ENCODE data around the gene COL23A1. TPM values are rescaled to one million over a fixed set of nuclear protein-coding genes. Genes with fewer than 3 reads are reported as not detected.
"Not testable (repeated sequence)": the region's sequence is repeated elsewhere in the genome, so short reads cannot be mapped to it uniquely, and the experiment has no call there.

Gene COL23A1
- total RNA-seq, 1 experiment from 2014 or later: not detected

- DNase-seq (ENCODE audit: low read depth, low spot score): no peak
- in situ Hi-C loops (cut with HindIII; ENCODE audit: low pct_unique_long_range_greater_than_20kb, low sequenced_read_pairs): no loop called here
Measured at GRCh38 chr5:178246624-178247279, 343.4 kb downstream of the COL23A1 start.

GRCh38 chr5:178245389-178245788, 344.8 kb downstream of the COL23A1 start:
- no peak for DNase-seq (ENCODE audit: low read depth, low spot score)
- in situ Hi-C loops (cut with HindIII; ENCODE audit: low pct_unique_long_range_greater_than_20kb, low sequenced_read_pairs): no loop called here

GRCh38 chr5:178244576-178244975, 345.6 kb downstream of the COL23A1 start:
- in situ Hi-C loops (cut with HindIII; ENCODE audit: low pct_unique_long_range_greater_than_20kb, low sequenced_read_pairs): no loop called here
- no peak for DNase-seq (ENCODE audit: low read depth, low spot score)

- in situ Hi-C loops (cut with HindIII; ENCODE audit: low pct_unique_long_range_greater_than_20kb, low sequenced_read_pairs): no loop called here
- DNase-seq (ENCODE audit: low read depth, low spot score): no peak
Measured at GRCh38 chr5:178242416-178242815, 347.8 kb downstream of the COL23A1 start.

- in situ Hi-C loops (cut with HindIII; ENCODE audit: low pct_unique_long_range_greater_than_20kb, low sequenced_read_pairs): no loop called here
- no peak for DNase-seq (ENCODE audit: low read depth, low spot score)
Measured at GRCh38 chr5:178241688-178242231, 348.4 kb downstream of the COL23A1 start.

- DNase-seq (ENCODE audit: low read depth, low spot score): no peak
- in situ Hi-C loops (cut with HindIII; ENCODE audit: low pct_unique_long_range_greater_than_20kb, low sequenced_read_pairs): no loop called here
Measured at GRCh38 chr5:178241231-178241663, 348.9 kb downstream of the COL23A1 start.

- no peak for DNase-seq (ENCODE audit: low read depth, low spot score)
- in situ Hi-C loops (cut with HindIII; ENCODE audit: low pct_unique_long_range_greater_than_20kb, low sequenced_read_pairs): no loop called here
Measured at GRCh38 chr5:178240766-178241165, 349.4 kb downstream of the COL23A1 start.

- DNase-seq (ENCODE audit: low read depth, low spot score): no peak
- in situ Hi-C loops (cut with HindIII; ENCODE audit: low pct_unique_long_range_greater_than_20kb, low sequenced_read_pairs): no loop called here
Measured at GRCh38 chr5:178240341-178240741, 349.9 kb downstream of the COL23A1 start.

GRCh38 chr5:178239626-178240301, 350.4 kb downstream of the COL23A1 start:
- in situ Hi-C loops (cut with HindIII; ENCODE audit: low pct_unique_long_range_greater_than_20kb, low sequenced_read_pairs); DNase-seq (ENCODE audit: low read depth, low spot score): not testable (repeated sequence)

- in situ Hi-C loops (cut with HindIII; ENCODE audit: low pct_unique_long_range_greater_than_20kb, low sequenced_read_pairs): no loop called here
- no peak for DNase-seq (ENCODE audit: low read depth, low spot score)
Measured at GRCh38 chr5:178238711-178239592, 351.2 kb downstream of the COL23A1 start.

GRCh38 chr5:178238313-178238635, 351.9 kb downstream of the COL23A1 start:
- in situ Hi-C loops (cut with HindIII; ENCODE audit: low pct_unique_long_range_greater_than_20kb, low sequenced_read_pairs): no loop called here
- DNase-seq (ENCODE audit: low read depth, low spot score): no peak

GRCh38 chr5:178237431-178238312, 352.5 kb downstream of the COL23A1 start:
- DNase-seq (ENCODE audit: low read depth, low spot score): no peak

GRCh38 chr5:178236679-178237078, 353.5 kb downstream of the COL23A1 start:
- in situ Hi-C loops (cut with HindIII; ENCODE audit: low pct_unique_long_range_greater_than_20kb, low sequenced_read_pairs): no loop called here
- no peak for DNase-seq (ENCODE audit: low read depth, low spot score)

More at GRCh38 chr5:178237431-178238312, 352.5 kb downstream of the COL23A1 start:
- in situ Hi-C loops (cut with HindIII; ENCODE audit: low pct_unique_long_range_greater_than_20kb, low sequenced_read_pairs): no loop called here

- in situ Hi-C loops (cut with HindIII; ENCODE audit: low pct_unique_long_range_greater_than_20kb, low sequenced_read_pairs): no loop called here
- DNase-seq (ENCODE audit: low read depth, low spot score): no peak
Measured at GRCh38 chr5:178236126-178236525, 354.1 kb downstream of the COL23A1 start.

GRCh38 chr5:178235588-178235974, 354.6 kb downstream of the COL23A1 start:
- in situ Hi-C loops (cut with HindIII; ENCODE audit: low pct_unique_long_range_greater_than_20kb, low sequenced_read_pairs): no loop called here
- no peak for DNase-seq (ENCODE audit: low read depth, low spot score)

GRCh38 chr5:178234750-178235587, 355.2 kb downstream of the COL23A1 start:
- DNase-seq (ENCODE audit: low read depth, low spot score): peak; percentile 78
- in situ Hi-C loops (cut with HindIII; ENCODE audit: low pct_unique_long_range_greater_than_20kb, low sequenced_read_pairs): no loop called here
